Stimulated activated CD4-positive, alpha-beta T cell treated with anti-CD3 and anti-CD28 coated beads, Interleukin-1b, Interleukin-23, amount 100 ng/mL, for 24 hours (primary cell): Measurements from ENCODE around the gene TADA2A.

Source experiments
- DNase-seq, 4 experiments: peaks; one replicate each; pipeline ENCODE4 v3.0.0-alpha.2; 2020; ENCODE audit warnings: low read depth in 4 of 4, low spot score in 1 of 4

TADA2A gene, protein sequence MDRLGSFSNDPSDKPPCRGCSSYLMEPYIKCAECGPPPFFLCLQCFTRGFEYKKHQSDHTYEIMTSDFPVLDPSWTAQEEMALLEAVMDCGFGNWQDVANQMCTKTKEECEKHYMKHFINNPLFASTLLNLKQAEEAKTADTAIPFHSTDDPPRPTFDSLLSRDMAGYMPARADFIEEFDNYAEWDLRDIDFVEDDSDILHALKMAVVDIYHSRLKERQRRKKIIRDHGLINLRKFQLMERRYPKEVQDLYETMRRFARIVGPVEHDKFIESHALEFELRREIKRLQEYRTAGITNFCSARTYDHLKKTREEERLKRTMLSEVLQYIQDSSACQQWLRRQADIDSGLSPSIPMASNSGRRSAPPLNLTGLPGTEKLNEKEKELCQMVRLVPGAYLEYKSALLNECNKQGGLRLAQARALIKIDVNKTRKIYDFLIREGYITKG

DNA sequence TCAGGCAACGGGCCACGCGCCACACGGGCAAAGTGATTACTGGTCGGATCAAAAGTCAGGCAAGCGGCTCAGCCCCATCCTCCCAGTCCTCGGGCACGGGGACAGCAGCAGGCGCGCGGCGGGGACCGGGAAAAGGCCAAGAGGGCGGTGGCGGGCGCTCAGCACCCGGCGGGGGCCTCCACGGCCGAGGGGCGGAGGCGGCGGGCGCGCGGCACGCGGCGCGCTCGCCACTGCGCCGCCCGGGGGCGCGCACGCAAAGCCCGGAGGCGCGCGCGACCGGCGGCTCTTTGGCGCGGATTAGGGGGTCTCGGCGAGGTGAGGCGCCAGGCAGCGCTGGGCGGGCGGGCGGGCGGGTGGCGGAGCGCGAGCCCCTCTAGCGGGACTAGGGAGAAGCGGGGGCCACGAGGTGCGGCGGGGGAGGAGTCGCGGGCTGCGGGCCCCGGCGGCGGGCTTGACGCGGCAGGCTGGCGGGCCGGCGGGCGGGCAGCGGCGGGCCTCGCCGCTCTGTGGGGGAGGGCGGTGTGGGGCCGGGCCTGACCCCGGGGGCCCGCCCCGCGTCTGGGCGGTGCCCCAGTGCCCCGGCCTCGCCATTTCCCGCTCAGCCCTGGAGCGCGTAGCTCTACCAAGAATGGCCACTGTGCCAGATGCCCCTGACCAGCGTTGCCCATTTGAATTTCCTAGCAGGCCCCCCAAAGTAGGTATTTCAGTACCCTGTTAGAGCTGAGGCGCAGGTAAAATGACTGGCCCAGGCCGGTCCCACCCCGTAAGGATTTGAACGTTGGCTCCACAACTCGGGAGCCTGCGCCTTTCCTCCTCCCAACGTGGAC is at the start of gene TADA2A, which contains the start of gene ACACA:
TADA2A (plus strand) TSS at position 252 of the 827 bp plus-strand sequence. CDS start 4,480 bp downstream, outside the sequence.
ACACA (minus strand) TSS at position 202 of the 827 bp plus-strand sequence. CDS start 537 bp downstream, outside the sequence.
- peak; percentile 38 to 75 (median 66) for DNase-seq

GRCh38 chr17:37358098-37358829 is 48.4 kb upstream of the TADA2A start:
- DNase-seq = peak in 3 of 4 experiments; percentile 10 to 26 (median 25)

DNA sequence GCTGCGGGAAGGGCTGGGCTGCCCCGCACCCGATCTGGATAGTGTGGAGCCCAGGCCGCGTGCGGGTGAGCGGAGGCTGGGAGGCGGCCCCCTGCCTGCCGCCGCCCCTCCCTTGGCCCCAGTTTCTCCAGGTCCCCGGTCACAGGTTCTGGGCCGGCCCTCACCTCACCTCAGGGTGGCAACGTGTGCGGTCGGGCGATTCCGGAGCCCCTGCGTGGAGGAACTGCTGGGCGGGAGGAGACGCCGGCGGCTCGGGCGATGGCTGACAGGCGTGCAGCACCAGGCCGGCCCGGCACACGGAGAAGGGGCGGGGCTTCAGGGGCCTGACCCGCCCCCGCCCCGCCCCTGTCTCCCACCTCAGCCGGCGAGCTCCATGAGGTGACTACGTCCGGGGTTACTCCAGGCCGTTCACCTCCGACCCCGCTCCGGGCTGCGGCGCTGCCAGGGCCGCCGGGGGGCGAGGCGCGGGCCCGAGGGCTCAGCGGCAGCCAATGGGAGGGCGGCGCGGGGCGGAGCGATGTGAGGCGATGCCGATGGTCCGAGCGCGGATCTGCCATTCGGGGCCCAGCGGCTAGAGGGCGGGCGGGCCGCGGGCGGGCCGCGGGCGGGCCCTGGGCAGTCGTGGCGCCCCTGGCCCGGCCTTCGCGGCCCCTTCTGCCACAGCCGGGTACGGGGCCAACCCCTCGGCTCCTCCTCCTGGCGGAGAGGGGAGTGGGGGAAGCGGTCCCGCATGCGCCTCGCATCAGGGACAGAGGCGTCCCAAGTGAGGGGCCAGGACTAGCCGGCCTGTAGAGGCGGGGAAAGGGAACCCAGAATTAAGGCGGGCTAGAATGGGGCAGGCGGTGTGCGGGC is 47.6 kb upstream of the TADA2A start:
- peak; percentile 65 to 89 (median 74) for DNase-seq

- no peak for DNase-seq
These were observed 47.0 kb upstream of the TADA2A start for GRCh38 chr17:37359682-37360188.

- DNase-seq = no peak
These were observed 46.1 kb upstream of the TADA2A start for GRCh38 chr17:37360632-37361031.

DNA sequence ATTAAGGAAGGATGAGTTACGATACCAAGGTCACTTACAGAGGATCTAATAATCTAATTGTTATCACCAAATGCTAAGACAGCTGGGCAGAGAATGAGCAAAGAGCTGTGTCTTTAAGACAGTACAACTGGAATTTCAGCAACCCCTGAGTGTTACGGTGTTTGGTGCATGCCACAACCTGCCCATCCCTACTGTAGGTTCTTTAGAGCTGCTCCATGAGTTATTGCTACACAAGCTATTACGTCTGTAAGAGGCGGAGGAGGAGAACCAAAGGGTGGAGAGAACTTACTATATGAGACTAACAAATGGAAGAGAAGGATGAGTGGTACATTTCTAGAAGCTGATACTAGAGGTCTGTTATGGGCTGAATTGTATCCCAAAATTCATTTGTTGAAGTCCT is 45.1 kb upstream of the TADA2A start:
- DNase-seq = no peak

- DNase-seq = no peak
These were observed 41.1 kb upstream of the TADA2A start for GRCh38 chr17:37365589-37365988.

GRCh38 chr17:37368577-37368976 is 38.1 kb upstream of the TADA2A start:
- DNase-seq = no peak

DNA sequence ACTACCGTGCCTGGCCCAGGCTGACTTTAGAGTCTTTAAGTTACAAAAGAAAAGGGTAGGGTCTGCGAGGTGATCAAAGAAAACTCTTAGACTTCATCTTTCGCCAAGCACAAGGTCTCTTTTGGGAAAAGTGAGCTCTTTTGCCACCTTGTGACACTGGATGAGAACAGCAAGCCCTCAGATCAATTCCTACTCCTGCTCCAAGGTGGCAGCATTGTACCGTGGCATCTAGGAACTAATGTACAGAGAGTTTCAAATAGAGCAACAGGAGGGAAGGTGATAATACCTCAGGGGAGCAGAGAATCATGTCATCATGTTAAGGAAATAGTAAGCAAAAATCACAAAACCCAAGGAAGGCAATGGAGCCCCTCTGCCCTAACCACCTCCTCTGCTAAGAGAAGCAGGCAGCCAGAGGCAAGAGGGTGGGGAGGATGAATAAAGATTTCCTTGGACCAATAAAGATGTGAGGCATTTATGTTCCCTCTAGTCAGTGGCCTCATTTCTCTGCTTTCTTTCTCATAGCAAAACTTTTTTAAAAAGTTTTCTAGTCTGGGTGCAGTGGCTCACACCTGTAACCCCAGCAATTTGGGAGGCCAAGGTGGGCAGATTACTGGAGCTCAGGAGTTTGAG is 33.0 kb upstream of the TADA2A start:
- peak; percentile 7 to 36 (median 30) for DNase-seq

GRCh38 chr17:37375706-37376105 is 31.0 kb upstream of the TADA2A start, which contains the start of gene C17orf78:
Gene C17orf78 (plus strand): TSS chr17:37375985. CDS start chr17:37376093, 108 bp downstream.
- DNase-seq = no peak

DNA sequence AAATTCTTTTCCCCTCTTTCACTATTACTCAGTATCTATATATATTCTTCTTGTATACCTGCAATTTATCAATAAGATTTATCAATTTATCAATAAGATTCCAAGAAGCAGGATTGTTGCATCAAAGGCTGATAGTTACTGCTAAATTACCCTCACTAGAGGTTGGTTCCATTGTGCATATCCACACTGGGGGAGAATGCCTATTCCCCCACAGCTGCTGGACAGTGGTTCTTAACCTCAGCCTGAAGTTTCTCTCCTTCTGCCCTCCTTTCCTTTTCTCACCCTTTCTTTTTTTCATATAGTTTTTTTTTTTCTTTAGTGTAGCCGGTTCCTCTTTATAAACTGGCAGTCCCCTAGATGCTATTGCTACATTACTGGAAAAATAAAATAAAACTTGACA is 24.6 kb upstream of the TADA2A start:
- DNase-seq = no peak

- DNase-seq = no peak
These were observed 22.0 kb upstream of the TADA2A start for GRCh38 chr17:37384560-37385149.

DNA sequence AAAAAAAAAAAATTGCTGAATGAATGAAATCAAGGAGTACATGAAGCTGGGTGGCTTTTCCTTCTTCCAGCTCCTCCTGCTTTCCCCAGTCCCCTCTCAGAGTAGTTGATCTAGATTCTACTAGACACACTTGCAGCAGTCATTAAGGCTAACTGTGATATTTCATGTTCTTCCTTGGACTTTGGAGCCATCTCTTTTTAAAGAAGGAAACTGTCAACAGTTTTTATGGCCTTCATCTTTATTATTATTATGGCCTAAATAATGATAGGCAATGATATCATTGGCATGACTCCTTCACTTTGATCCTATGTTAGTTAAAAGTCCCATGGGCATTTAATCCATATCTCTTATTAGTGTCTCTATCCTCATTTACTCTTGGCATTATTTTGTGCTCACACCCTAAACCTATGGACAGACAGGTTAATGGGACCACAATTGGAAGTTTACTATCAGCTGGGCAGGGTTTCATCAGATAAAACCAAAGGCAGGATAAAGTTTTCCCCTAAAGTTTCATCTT is 21.2 kb upstream of the TADA2A start:
- DNase-seq = no peak

DNA sequence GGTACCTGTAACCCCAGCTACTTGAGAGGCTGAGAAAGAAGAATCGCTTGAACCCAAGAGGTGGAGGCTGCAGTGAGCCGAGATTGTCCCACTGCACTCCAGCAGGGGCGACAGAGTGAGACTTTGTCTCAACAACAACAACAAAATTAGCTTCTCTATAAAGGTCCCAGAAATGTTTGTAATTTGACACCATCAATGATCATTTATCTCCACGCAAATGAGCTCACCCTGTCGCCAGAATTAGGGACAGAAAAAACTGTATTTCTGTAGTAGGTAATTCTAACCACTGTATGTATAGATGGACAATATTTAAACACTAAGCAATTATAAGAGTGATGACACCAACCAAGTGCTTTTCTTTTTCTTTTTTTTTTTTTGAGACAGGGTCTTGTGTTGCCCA is 20.2 kb upstream of the TADA2A start:
- no peak for DNase-seq

GRCh38 chr17:37388266-37388665 is 18.4 kb upstream of the TADA2A start:
- DNase-seq = no peak

DNA sequence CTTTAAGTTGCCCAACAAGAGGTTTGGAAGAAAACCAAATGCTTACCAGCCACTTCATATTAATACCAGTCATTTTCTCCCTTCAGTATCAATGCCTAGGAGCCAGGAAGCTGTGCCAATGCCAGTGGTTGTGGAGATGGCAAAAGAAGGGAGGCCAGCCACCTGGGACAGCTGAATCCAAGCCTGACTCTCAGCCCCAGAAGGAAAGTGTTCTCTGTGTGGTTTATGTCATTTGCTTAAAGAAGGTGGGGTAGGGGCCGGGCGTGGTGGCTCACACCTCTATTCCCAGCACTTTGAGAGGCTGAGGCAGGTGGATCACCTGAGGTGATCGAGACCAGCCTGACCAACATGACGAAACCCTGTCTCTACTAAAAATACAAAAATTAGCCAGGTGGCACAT is 17.5 kb upstream of the TADA2A start:
- DNase-seq = no peak

- no peak for DNase-seq
These were observed 15.5 kb upstream of the TADA2A start for GRCh38 chr17:37391146-37391545.

- DNase-seq = no peak
These were observed 14.6 kb upstream of the TADA2A start for GRCh38 chr17:37392024-37392590.

GRCh38 chr17:37393352-37393751 is 13.3 kb upstream of the TADA2A start:
- DNase-seq = no peak
